KOPT-K1 (cell line): ENCODE results near the gene TOP2A.
"Not testable (repeated sequence)": the region's sequence is repeated elsewhere in the genome, so short reads cannot be mapped to it uniquely, and the experiment has no call there.

ENCODE experiments used
- H3K27ac ChIP-seq: fragments of 200-600 bp; sonication (generic); 2 replicates; pipeline ENCODE4 v1.5.1; 2016; ENCODE audit warnings: antibody characterized with exemption, mild to moderate bottlenecking, low read depth, low read length; ENCODE audit not compliant: poor library complexity, severe bottlenecking
- H3K36me3 ChIP-seq: fragments of 200-600 bp; sonication (generic); 2 replicates; pipeline ENCODE4 v1.5.1; 2017; ENCODE audit warnings: antibody characterized with exemption, mild to moderate bottlenecking, low read length, moderate library complexity; ENCODE audit not compliant: insufficient read depth
- H3K9me3 ChIP-seq: fragments of 200-600 bp; sonication (generic); 2 replicates; pipeline ENCODE4 v1.5.1; 2017; ENCODE audit warnings: antibody characterized with exemption, low read length, mild to moderate bottlenecking; ENCODE audit not compliant: insufficient read depth, poor library complexity, severe bottlenecking

The TOP2A gene

GRCh38 chr17:40382251-40382650, 35.4 kb downstream of the TOP2A start:
- H3K9me3 ChIP-seq, result no peaks in the 10 kb centered on the region
- H3K36me3 ChIP-seq, result peaks cover 25% of the 10 kb centered on the region
- H3K27ac ChIP-seq, result no peak overlapping the region

- no peak overlapping the region for H3K27ac ChIP-seq
- H3K36me3 ChIP-seq, result no peaks in the 10 kb centered on the region; the same call in 1 of the 2 replicates
- no peaks in the 10 kb centered on the region for H3K9me3 ChIP-seq
These were observed 38.7 kb downstream of the TOP2A start for GRCh38 chr17:40378966-40379365.

- Histone ChIP-seq H3K9me3 (no peaks in the 10 kb centered on the region), H3K36me3 (no peaks in the 10 kb centered on the region), H3K27ac (no peak overlapping the region)
These were observed 39.9 kb downstream of the TOP2A start for GRCh38 chr17:40377832-40378231.

GRCh38 chr17:40376541-40376940, 41.2 kb downstream of the TOP2A start:
- not testable (repeated sequence) for H3K27ac ChIP-seq, H3K36me3 ChIP-seq, H3K9me3 ChIP-seq

- H3K27ac ChIP-seq, H3K36me3 ChIP-seq, H3K9me3 ChIP-seq: not testable (repeated sequence)
These were observed 41.9 kb downstream of the TOP2A start for GRCh38 chr17:40375786-40376185.

- Histone ChIP-seq H3K36me3 (no peaks in the 10 kb centered on the region), H3K27ac (no peak overlapping the region), H3K9me3 (no peaks in the 10 kb centered on the region)
These were observed 42.7 kb downstream of the TOP2A start for GRCh38 chr17:40374821-40375498.

- Histone ChIP-seq H3K9me3 (no peaks in the 10 kb centered on the region), H3K27ac (no peak overlapping the region), H3K36me3 (no peaks in the 10 kb centered on the region)
These were observed 43.7 kb downstream of the TOP2A start for GRCh38 chr17:40373999-40374398.

- Histone ChIP-seq H3K27ac (no peak overlapping the region), H3K9me3 (no peaks in the 10 kb centered on the region), H3K36me3 (no peaks in the 10 kb centered on the region)
These were observed 44.4 kb downstream of the TOP2A start for GRCh38 chr17:40373324-40373723.

- H3K36me3 ChIP-seq, H3K9me3 ChIP-seq, H3K27ac ChIP-seq: not testable (repeated sequence)
These were observed 45.1 kb downstream of the TOP2A start for GRCh38 chr17:40372644-40373043.

GRCh38 chr17:40372031-40372430, 45.7 kb downstream of the TOP2A start:
- Histone ChIP-seq H3K9me3 (no peaks in the 10 kb centered on the region), H3K36me3 (no peaks in the 10 kb centered on the region), H3K27ac (no peak overlapping the region)

- Histone ChIP-seq H3K27ac (no peak overlapping the region), H3K36me3 (no peaks in the 10 kb centered on the region), H3K9me3 (no peaks in the 10 kb centered on the region)
These were observed 46.3 kb downstream of the TOP2A start for GRCh38 chr17:40371261-40371929.

- no peaks in the 10 kb centered on the region for H3K36me3 ChIP-seq
- no peaks in the 10 kb centered on the region for H3K9me3 ChIP-seq
These were observed 47.8 kb downstream of the TOP2A start for GRCh38 chr17:40369923-40370322.

GRCh38 chr17:40367728-40368127, 50.0 kb downstream of the TOP2A start:
- not testable (repeated sequence) for H3K36me3 ChIP-seq, H3K9me3 ChIP-seq, H3K27ac ChIP-seq

More at GRCh38 chr17:40369923-40370322, 47.8 kb downstream of the TOP2A start:
- H3K27ac ChIP-seq, result no peak overlapping the region

- Histone ChIP-seq H3K36me3 (no peaks in the 10 kb centered on the region), H3K27ac (peak overlapping the region; percentile 14), H3K9me3 (no peaks in the 10 kb centered on the region)
These were observed 50.7 kb downstream of the TOP2A start for GRCh38 chr17:40366861-40367518.

GRCh38 chr17:40366076-40366860, 51.4 kb downstream of the TOP2A start:
- Histone ChIP-seq H3K36me3 (no peaks in the 10 kb centered on the region), H3K9me3 (no peaks in the 10 kb centered on the region), H3K27ac (no peak overlapping the region)
